ENCODE measurements around the gene ATG9A.
"Not testable (repeated sequence)": the region's sequence is repeated elsewhere in the genome, so short reads cannot be mapped to it uniquely, and the experiment has no call there.

ATG9A gene

DNA sequence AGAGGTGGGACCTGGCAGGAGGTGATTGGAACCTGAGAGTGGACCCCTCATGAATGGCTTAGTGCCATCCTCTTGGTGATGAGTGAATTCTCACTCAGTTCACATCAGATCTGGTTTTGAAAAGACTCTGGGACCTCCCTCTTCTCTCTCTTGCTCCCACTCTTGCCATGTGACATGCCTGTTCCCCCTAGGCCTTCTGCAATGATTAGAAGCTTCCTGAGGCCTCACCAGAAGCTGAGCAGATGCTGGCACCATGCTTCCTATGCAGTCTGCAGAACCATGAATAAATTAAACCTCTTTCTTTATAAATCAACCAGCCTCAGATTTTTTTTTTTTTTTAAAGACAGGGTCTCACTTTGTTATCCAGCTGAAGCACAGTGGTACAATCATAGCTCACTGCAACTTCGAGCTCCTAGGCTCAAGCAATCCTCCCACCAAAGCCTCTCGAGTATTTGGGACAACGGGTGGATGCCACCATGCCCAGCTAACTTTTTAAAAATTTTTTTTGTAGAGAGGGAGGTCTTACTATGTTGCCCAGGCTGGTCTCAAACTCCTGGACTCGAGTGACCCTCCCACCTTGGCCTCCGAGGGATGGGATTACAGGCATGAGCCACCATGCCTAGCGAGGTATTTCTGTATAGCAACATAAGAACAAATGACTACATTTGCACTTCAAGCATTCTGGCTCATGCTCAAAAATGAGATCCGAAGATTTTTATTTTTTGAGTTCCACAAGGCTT, 24.8 kb downstream of the ATG9A start:
- TF ChIP-seq, protein P1, sequence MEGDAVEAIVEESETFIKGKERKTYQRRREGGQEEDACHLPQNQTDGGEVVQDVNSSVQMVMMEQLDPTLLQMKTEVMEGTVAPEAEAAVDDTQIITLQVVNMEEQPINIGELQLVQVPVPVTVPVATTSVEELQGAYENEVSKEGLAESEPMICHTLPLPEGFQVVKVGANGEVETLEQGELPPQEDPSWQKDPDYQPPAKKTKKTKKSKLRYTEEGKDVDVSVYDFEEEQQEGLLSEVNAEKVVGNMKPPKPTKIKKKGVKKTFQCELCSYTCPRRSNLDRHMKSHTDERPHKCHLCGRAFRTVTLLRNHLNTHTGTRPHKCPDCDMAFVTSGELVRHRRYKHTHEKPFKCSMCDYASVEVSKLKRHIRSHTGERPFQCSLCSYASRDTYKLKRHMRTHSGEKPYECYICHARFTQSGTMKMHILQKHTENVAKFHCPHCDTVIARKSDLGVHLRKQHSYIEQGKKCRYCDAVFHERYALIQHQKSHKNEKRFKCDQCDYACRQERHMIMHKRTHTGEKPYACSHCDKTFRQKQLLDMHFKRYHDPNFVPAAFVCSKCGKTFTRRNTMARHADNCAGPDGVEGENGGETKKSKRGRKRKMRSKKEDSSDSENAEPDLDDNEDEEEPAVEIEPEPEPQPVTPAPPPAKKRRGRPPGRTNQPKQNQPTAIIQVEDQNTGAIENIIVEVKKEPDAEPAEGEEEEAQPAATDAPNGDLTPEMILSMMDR (IDR thresholded peaks at IDR 0.05) = no peak
- peaks cover 33 to 37% of the 10 kb centered on the region in 2 experiments for H3K4me1 ChIP-seq (ENCODE audit: control insufficient read depth in 1 of 2, insufficient read depth in 1 of 2, low read depth in 1 of 2, low read length in 1 of 2)
- H3K27me3 ChIP-seq = peaks cover 3% of the 10 kb centered on the region
- H3K36me3 ChIP-seq = peaks cover 20% of the 10 kb centered on the region
- H3K4me3 ChIP-seq (ENCODE audit: low read depth in 1 of 2, low read length in 1 of 2) = no peak overlapping the region
- H3K27ac ChIP-seq = no peak overlapping the region
- H3K9me3 ChIP-seq = no peaks in the 10 kb centered on the region

- H3K27ac ChIP-seq; H3K9me3 ChIP-seq; H3K4me1 ChIP-seq (ENCODE audit: control insufficient read depth in 1 of 2, insufficient read depth in 1 of 2, low read depth in 1 of 2, low read length in 1 of 2); H3K36me3 ChIP-seq; H3K4me3 ChIP-seq (ENCODE audit: low read depth in 1 of 2, low read length in 1 of 2): not testable (repeated sequence)
- H3K27me3 ChIP-seq = peaks cover 13% of the 10 kb centered on the region
These were observed 28.1 kb downstream of the ATG9A start for GRCh38 chr2:219201331-219201730.

GRCh38 chr2:219200502-219201326, 28.7 kb downstream of the ATG9A start:
- not testable (repeated sequence) for H3K4me1 ChIP-seq (ENCODE audit: control insufficient read depth in 1 of 2, insufficient read depth in 1 of 2, low read depth in 1 of 2, low read length in 1 of 2); H3K9me3 ChIP-seq; H3K27ac ChIP-seq; H3K4me3 ChIP-seq (ENCODE audit: low read depth in 1 of 2, low read length in 1 of 2); H3K36me3 ChIP-seq
- peaks cover 16% of the 10 kb centered on the region for H3K27me3 ChIP-seq

- H3K36me3 ChIP-seq = no peaks in the 10 kb centered on the region
- TF ChIP-seq, protein P1 (IDR thresholded peaks at IDR 0.05) = no peak
- no peaks in the 10 kb centered on the region for H3K9me3 ChIP-seq
- no peak overlapping the region for H3K27ac ChIP-seq
- no peaks in the 10 kb centered on the region for H3K4me1 ChIP-seq (ENCODE audit: control insufficient read depth in 1 of 2, insufficient read depth in 1 of 2, low read depth in 1 of 2, low read length in 1 of 2)
- peaks cover 24% of the 10 kb centered on the region for H3K27me3 ChIP-seq
- H3K4me3 ChIP-seq (ENCODE audit: low read depth in 1 of 2, low read length in 1 of 2) = no peak overlapping the region
These were observed 29.8 kb downstream of the ATG9A start for GRCh38 chr2:219199470-219200211.

GRCh38 chr2:219198974-219199373, 30.5 kb downstream of the ATG9A start:
- Histone ChIP-seq H3K9me3 (no peaks in the 10 kb centered on the region), H3K4me3 (ENCODE audit: low read depth in 1 of 2, low read length in 1 of 2) (no peak overlapping the region), H3K27ac (no peak overlapping the region), H3K4me1 (ENCODE audit: control insufficient read depth in 1 of 2, insufficient read depth in 1 of 2, low read depth in 1 of 2, low read length in 1 of 2) (no peaks in the 10 kb centered on the region), H3K27me3 (peaks cover 24% of the 10 kb centered on the region), H3K36me3 (no peaks in the 10 kb centered on the region)
- TF ChIP-seq, protein P1 (IDR thresholded peaks at IDR 0.05) = no peak

DNA sequence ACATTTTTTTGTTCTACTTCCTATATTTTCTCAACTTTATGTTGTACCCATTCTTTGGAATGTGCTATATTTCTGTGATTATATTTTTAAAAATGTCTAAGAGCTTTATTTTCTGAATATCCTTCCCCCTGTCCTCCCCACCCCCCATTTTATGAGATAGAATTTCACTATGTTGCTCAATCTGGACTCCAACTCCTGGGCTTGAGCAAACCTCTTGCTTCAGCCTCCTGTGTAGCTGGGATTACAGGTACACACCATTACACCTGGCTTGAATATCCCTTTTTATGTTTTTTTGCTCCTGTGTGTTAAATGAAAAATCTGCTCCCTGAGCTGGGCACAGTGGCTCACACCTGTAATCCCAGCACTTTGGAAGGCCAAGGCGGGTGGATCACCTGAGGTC, 32.0 kb downstream of the ATG9A start:
- Histone ChIP-seq H3K4me3 (ENCODE audit: low read depth in 1 of 2, low read length in 1 of 2) (no peak overlapping the region), H3K36me3 (no peaks in the 10 kb centered on the region), H3K27me3 (peaks cover 24% of the 10 kb centered on the region), H3K27ac (no peak overlapping the region), H3K4me1 (ENCODE audit: control insufficient read depth in 1 of 2, insufficient read depth in 1 of 2, low read depth in 1 of 2, low read length in 1 of 2) (no peaks in the 10 kb centered on the region), H3K9me3 (no peaks in the 10 kb centered on the region)
- TF ChIP-seq, protein P1 (IDR thresholded peaks at IDR 0.05) = no peak
